ENCODE measurements around the gene DRAM1. TPM values are rescaled to one million over a fixed set of nuclear protein-coding genes. Genes with fewer than 3 reads are reported as not detected.
A peak's percentile ranks its signal among the peaks of the same experiment; 100 is the strongest.

Gene DRAM1
- total and polyA plus RNA-seq, 2 of the 4 experiments (the other 2 are of a cell fraction), result 20.0 to 27.2 TPM

- H3K14ac ChIP-seq (replicated peaks; ENCODE audit: low read depth, low read length), result no peak overlapping the region
- CTCF ChIA-PET, result interaction anchor here (0.6 to 1.5 kb wide), 12 partner anchors 35 to 877 kb away, joined by 3 to 6 read pairs (median 3); no protein-coding TSS in a partner anchor
Observed at GRCh38 chr12:101939856-101940265, 62.5 kb downstream of the DRAM1 start.

More at GRCh38 chr12:101939856-101940265, 62.5 kb downstream of the DRAM1 start:
- Histone ChIP-seq H3K9ac (ENCODE audit: low read depth, low read length) (no peak overlapping the region), H3K56ac (ENCODE audit: extremely low read depth, insufficient read depth, low read length) (no peak overlapping the region), H3K9me1 (ENCODE audit: insufficient read depth, low read length) (peaks cover 12% of the 10 kb centered on the region), H3K79me1 (ENCODE audit: low read depth in 1 of 2, low read length in 2 of 2) (no peaks in the 10 kb centered on the region), H3K4me2 (ENCODE audit: low read depth, low read length) (no peak overlapping the region), H3K4me3 (ENCODE audit: insufficient read depth, low read depth, low read length) (no peak overlapping the region), H3K18ac (ENCODE audit: low read depth, low read length) (no peak overlapping the region), H4K8ac (ENCODE audit: low read depth in 2 of 2, low read length in 2 of 2) (no peak overlapping the region), H3K23ac (ENCODE audit: low read depth, low read length) (no peak overlapping the region), H2BK120ac (ENCODE audit: low read depth, low read length) (no peak overlapping the region), H3K36me3 (ENCODE audit: control insufficient read depth, insufficient read depth, low read length) (no peaks in the 10 kb centered on the region), H3K27ac (ENCODE audit: insufficient read depth, low read length) (no peak overlapping the region), H2AK5ac (ENCODE audit: low read depth, low read length) (no peak overlapping the region), H3K4ac (ENCODE audit: low read depth, low read length) (no peak overlapping the region), H2AK9ac (replicated peaks; ENCODE audit: low read depth, low read length, poor library complexity) (no peak overlapping the region), H2BK5ac (ENCODE audit: low read depth, low read length, poor library complexity, severe bottlenecking) (no peak overlapping the region), H4K20me1 (ENCODE audit: insufficient read depth, low read length) (no peaks in the 10 kb centered on the region), H2BK20ac (ENCODE audit: low read depth, low read length) (no peak overlapping the region), H2BK15ac (ENCODE audit: low read depth, low read length) (no peak overlapping the region), H3K27me3 (ENCODE audit: control insufficient read depth, insufficient read depth, low read length) (no peaks in the 10 kb centered on the region), H3K9me3 (ENCODE audit: control insufficient read depth, insufficient read depth, low read length) (no peaks in the 10 kb centered on the region), H2AFZ (replicated peaks; ENCODE audit: low read length, poor library complexity) (no peak overlapping the region), H3K4me1 (ENCODE audit: control insufficient read depth, insufficient read depth, low read length) (peaks cover 13% of the 10 kb centered on the region), H4K91ac (ENCODE audit: insufficient read depth, low read depth, low read length) (no peak overlapping the region), H4K5ac (ENCODE audit: low read depth, low read length) (no peak overlapping the region)
- ATAC-seq (ENCODE audit: low read depth) (peak; percentile 68), DNase-seq (peak; percentile 83)
- no peak for TF ChIP-seq CHD1 (IDR thresholded peaks at IDR 0.05; ENCODE audit: low read depth, low read length)
- no peak for TF ChIP-seq NFE2L2 (IDR thresholded peaks at IDR 0.05; ENCODE audit: low read depth, low read length)
- no peak for TF ChIP-seq POLR2A (IDR thresholded peaks at IDR 0.05; ENCODE audit: low read depth, low read length)
- TF ChIP-seq SMC3 (IDR thresholded peaks at IDR 0.05; ENCODE audit: low read depth, low read length), result peak; percentile 87
- no peak for TF ChIP-seq RFX5 (IDR thresholded peaks at IDR 0.05; ENCODE audit: low read depth, low read length)
- no peak for TF ChIP-seq ELK1 (IDR thresholded peaks at IDR 0.05; ENCODE audit: borderline replicate concordance, low read depth, low read length)
- no peak for TF ChIP-seq MAZ (IDR thresholded peaks at IDR 0.05; ENCODE audit: borderline replicate concordance, low read depth, low read length)
- TF ChIP-seq MAFK (IDR thresholded peaks at IDR 0.05; ENCODE audit: low read depth, low read length), result no peak
- peak; percentile 94 for TF ChIP-seq CTCF (conservative IDR thresholded peaks at IDR 0.05; ENCODE audit: low read depth, low read length)
- no peak for TF ChIP-seq MXI1 (IDR thresholded peaks at IDR 0.05; ENCODE audit: borderline replicate concordance, low read depth, low read length)
- peak; percentile 92 for TF ChIP-seq RAD21 (IDR thresholded peaks at IDR 0.05; ENCODE audit: low read length)
- no TSS peak for BruUV-seq (replicated peaks)
- POLR2A ChIA-PET (ENCODE audit: unreplicated experiment), result no interaction called here
- intact Hi-C loops (cut with micrococcal nuclease) (loop anchor here (1.0 to 5.0 kb wide), 11 partner anchors 155 to 1609 kb away; partner anchors contain the start of genes IGF1, NUP37 and PARPBP), dilution Hi-C loops (cut with HindIII; ENCODE audit: low sequenced_read_pairs, unreplicated experiment) (no loop called here), in situ Hi-C loops (cut with MboI; ENCODE audit: low sequenced_read_pairs) (loop anchor here (25.0 kb wide), 1 partner anchor 547 kb away; the partner anchor contains the start of gene IGF1)
- no CpG with 5 or more reads among the region's 3 CpGs for WGBS, 2 experiments (ENCODE audit: extremely low coverage in 2 of 2, insufficient read length in 1 of 2)

Measured in IMR-90 (cell line).